Fibroblast of the aortic adventitia (primary cell): ENCODE measurements around the gene BAIAP3. TPM values are rescaled to one million over a fixed set of nuclear protein-coding genes. Genes with fewer than 3 reads are reported as not detected.

Experiments used
- DNase-seq: peaks from one replicate; pipeline ENCODE4 v3.0.0-alpha.2; 2010; ENCODE audit warnings: low read depth
- H3K4me3 ChIP-seq: 2 replicates; pipeline ENCODE4 v1.5.1; 2011; ENCODE audit warnings: low read depth, mild to moderate bottlenecking, control low read depth, low read length, moderate library complexity
- CTCF ChIP-seq: IDR thresholded peaks from 2 replicates; pipeline ENCODE4 v1.5.1; 2011; ENCODE audit warnings: mild to moderate bottlenecking, low read length, control low read depth, inconsistent platforms; ENCODE audit not compliant: insufficient read depth
- total RNA-seq: library from RNA; depleted of rRNA; stranded (reverse); fragments of >200 nt; gene quantifications from 2 replicates; pipeline ENCODE4 v1.2.3, GENCODE V29; 2012; ENCODE audit warnings: low replicate concordance

BAIAP3 gene
- total RNA-seq, 1 donor = 0.09 TPM

DNA sequence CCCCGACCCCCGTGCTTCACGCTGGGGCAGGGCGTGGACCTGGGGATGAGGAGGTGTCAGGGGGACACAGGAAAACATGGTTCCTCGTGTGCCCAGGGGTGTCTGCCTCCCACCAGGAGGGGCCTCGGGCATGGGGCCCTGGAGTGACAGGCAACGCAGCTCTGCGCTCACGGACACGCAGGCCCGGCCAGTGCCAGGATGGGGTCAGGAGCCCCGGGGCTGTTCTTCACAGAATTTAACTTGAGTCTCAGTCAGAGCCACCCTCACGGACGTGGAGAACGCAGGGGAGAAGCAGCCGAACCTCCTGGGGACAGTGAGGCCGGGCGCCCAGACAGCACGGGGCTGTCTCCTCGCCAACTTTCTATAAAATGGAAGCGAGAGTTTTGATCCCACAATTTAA lies 64.3 kb downstream of the BAIAP3 start:
- H3K4me3 ChIP-seq = no peak overlapping the region
- TF ChIP-seq CTCF = no peak
- DNase-seq = no peak

GRCh38 chr16:1398351-1398750 lies 64.9 kb downstream of the BAIAP3 start:
- no peak for TF ChIP-seq CTCF
- no peak for DNase-seq
- H3K4me3 ChIP-seq = no peak overlapping the region

Other genes with a start within 250 kb of the BAIAP3 start
- not detected in 2 replicates for gene C1QTNF8, start 237.4 kb upstream of the BAIAP3 start, total RNA-seq
- gene CACNA1H, start 180.5 kb upstream of the BAIAP3 start, total RNA-seq = 2.7 TPM in 1 of 2 replicates, not detected in the other
- gene TPSG1, start 108.4 kb upstream of the BAIAP3 start, total RNA-seq = not detected in 2 replicates
- not detected in 2 replicates for gene TPSB2, start 103.5 kb upstream of the BAIAP3 start, total RNA-seq
- not detected in 2 replicates for gene TPSAB1, start 92.9 kb upstream of the BAIAP3 start, total RNA-seq
- not detected in 2 replicates for gene TPSD1, start 77.6 kb upstream of the BAIAP3 start, total RNA-seq
- 39.8 and 70.3 TPM in 2 replicates for gene UBE2I, start 24.0 kb upstream of the BAIAP3 start, total RNA-seq
- 49.3 and 73.3 TPM in 2 replicates for gene TSR3, start 18.2 kb downstream of the BAIAP3 start, total RNA-seq
- gene GNPTG, start 18.3 kb downstream of the BAIAP3 start, total RNA-seq = 36.3 and 80.4 TPM in 2 replicates
- 11.5 and 15.6 TPM in 2 replicates for gene UNKL, start 81.1 kb downstream of the BAIAP3 start, total RNA-seq
- 10.3 and 20.1 TPM in 2 replicates for gene UQCC4, start 87.1 kb downstream of the BAIAP3 start, total RNA-seq
- gene PERCC1, start 97.4 kb downstream of the BAIAP3 start, total RNA-seq = not detected in 2 replicates
- 0.36 and 0.41 TPM in 2 replicates for gene CCDC154, start 110.9 kb downstream of the BAIAP3 start, total RNA-seq
- 64.8 and 432 TPM in 2 replicates for gene CLCN7, start 141.4 kb downstream of the BAIAP3 start, total RNA-seq
- not detected in 2 replicates for gene PTX4, start 155.3 kb downstream of the BAIAP3 start, total RNA-seq
- gene TELO2, start 159.7 kb downstream of the BAIAP3 start, total RNA-seq = 23.5 and 29.1 TPM in 2 replicates
- gene TMEM204, start 200.0 kb downstream of the BAIAP3 start, total RNA-seq = 5.0 and 22.1 TPM in 2 replicates